Caco-2 (cell line): Measurements from ENCODE around the gene LCE3D. TPM values are rescaled to one million over a fixed set of nuclear protein-coding genes. Genes with fewer than 3 reads are reported as not detected.
A peak's percentile ranks its signal among the peaks of the same experiment; 100 is the strongest.

Source experiments
- Bru-seq: library from RNA; stranded (reverse); fragments of 400-500 nt; gene quantifications from one replicate; lab custom pipeline; 2021; lab: Mats Ljungman, UMichigan
- BruChase-seq, 2 experiments: library from RNA; stranded (reverse); fragments of 400-500 nt; gene quantifications; one replicate each; lab custom pipeline; 2021; lab: Mats Ljungman, UMichigan
- BruUV-seq: library from RNA; stranded (reverse); fragments of 400-500 nt; replicated peaks from 2 replicates; lab custom pipeline; 2021; lab: Mats Ljungman, UMichigan
- CTCF ChIA-PET: fragments of 300-600 bp; sonication (Branson Sonifier 250); formaldehyde crosslinking; loops from one replicate; lab custom pipeline; 2022; ENCODE audit warnings: antibody characterized with exemption; lab: Charles Lee
- POLR2A ChIA-PET: fragments of 300-600 bp; sonication (Branson Sonifier 250); formaldehyde crosslinking; loops from one replicate; lab custom pipeline; 2022; ENCODE audit warnings: antibody characterized with exemption; lab: Charles Lee
- DNase-seq, 2 experiments: peaks; one replicate each; pipeline versions ENCODE4 v3.0.0 to v3.0.0-alpha.2; 2020 to 2022
- H3K27me3 ChIP-seq: replicated peaks from 2 replicates; pipeline ENCODE4 v1.6.0; 2011; ENCODE audit warnings: low read length; ENCODE audit not compliant: control insufficient read depth, insufficient read depth
- H3K36me3 ChIP-seq: 2 replicates; pipeline ENCODE4 v1.5.1; 2011; ENCODE audit warnings: low read length; ENCODE audit not compliant: control insufficient read depth, insufficient read depth
- H3K4me1 ChIP-seq: fragments of 250-450 bp; sonication (Bioruptor Pico); 2 replicates; pipeline ENCODE4 v1.5.1; 2020; ENCODE audit warnings: mild to moderate bottlenecking
- H3K4me3 ChIP-seq: 2 replicates; pipeline ENCODE4 v1.5.1; 2011; ENCODE audit warnings: low read depth, mild to moderate bottlenecking, control low read depth, low read length
- H3K9me3 ChIP-seq: fragments of 250-450 bp; sonication (Bioruptor Pico); 2 replicates; pipeline ENCODE4 v1.5.1; 2020; ENCODE audit warnings: mild to moderate bottlenecking, moderate library complexity
- H3K27ac Mint-ChIP-seq: one replicate; pipeline ENCODE4 v1.8.0; 2022; ENCODE audit warnings: mixed read lengths; ENCODE audit not compliant: unreplicated experiment
- H3K27me3 Mint-ChIP-seq: one replicate; pipeline ENCODE4 v1.8.0; 2022; ENCODE audit warnings: mixed read lengths; ENCODE audit not compliant: insufficient read depth, unreplicated experiment
- H3K36me3 Mint-ChIP-seq: one replicate; pipeline ENCODE4 v1.8.0; 2022; ENCODE audit warnings: mild to moderate bottlenecking, mixed read lengths; ENCODE audit not compliant: insufficient read depth, unreplicated experiment
- H3K4me1 Mint-ChIP-seq: one replicate; pipeline ENCODE4 v1.8.0; 2022; ENCODE audit warnings: low read depth, mixed read lengths; ENCODE audit not compliant: unreplicated experiment
- H3K4me3 Mint-ChIP-seq: one replicate; pipeline ENCODE4 v1.8.0; 2022; ENCODE audit warnings: mild to moderate bottlenecking, moderate library complexity, mixed read lengths; ENCODE audit not compliant: unreplicated experiment
- H3K9me3 Mint-ChIP-seq: one replicate; pipeline ENCODE4 v1.8.0; 2022; ENCODE audit warnings: mixed read lengths; ENCODE audit not compliant: unreplicated experiment
- intact Hi-C: fragments of 100-400 bp; cut with micrococcal nuclease; formaldehyde crosslinking; loops from one replicate; pipeline ENCODE4 v1.10.0; 2022; ENCODE audit not compliant: unreplicated experiment
- long read RNA-seq: library from polyadenylated mRNA; stranded (forward); transcript quantifications from one replicate; pipeline ENCODE4 v2.0.0, GENCODE V29; 2022
- total RNA-seq: library from RNA; stranded (reverse); gene quantifications from 2 replicates; pipeline ENCODE4 v1.2.3, GENCODE V29; 2022
- TF ChIP-seq, protein P1 (sequence below), 2 experiments: fragments of 200-600 bp in 1 of 2; IDR thresholded peaks; 1 replicate in 1 of 2; 2 replicates in 1 of 2; pipeline versions ENCODE4 v1.5.1 to v1.8.0; 2011 to 2022; ENCODE audit warnings: antibody characterized with exemption in 1 of 2, control low read depth in 1 of 2, inconsistent platforms in 1 of 2, low read depth in 1 of 2, low read length in 1 of 2, mild to moderate bottlenecking in 1 of 2, moderate library complexity in 1 of 2; ENCODE audit not compliant: insufficient read depth in 1 of 2, severe bottlenecking in 1 of 2, unreplicated experiment in 1 of 2

Gene LCE3D, protein sequence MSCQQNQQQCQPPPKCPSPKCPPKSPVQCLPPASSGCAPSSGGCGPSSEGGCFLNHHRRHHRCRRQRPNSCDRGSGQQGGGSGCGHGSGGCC
- not detected in 2 replicates for total RNA-seq
- not detected for Bru-seq, nascent RNA
- BruChase-seq, experiment 1, labeled RNA remaining after a 2-hour chase = not detected
- not detected for BruChase-seq, experiment 2, labeled RNA remaining after a 6-hour chase
- long read RNA-seq = 0 reads

GRCh38 chr1:152580433-152580832 lies at the start of gene LCE3D:
Gene LCE3D, minus strand, starts transcription at chr1:152580516. Its CDS starts 580 bp downstream, at chr1:152579936.
- H3K27me3 ChIP-seq = no peaks in the 10 kb centered on the region
- no peak for DNase-seq
- CTCF ChIA-PET = no interaction called here
- no peaks in the 10 kb centered on the region for H3K9me3 ChIP-seq
- Mint-ChIP-seq H3K4me3 (no peak within 1 kb of the TSS), H3K4me1 (no peaks in the 10 kb centered on the region), H3K27ac (no peak within 1 kb of the TSS), H3K36me3 (no peaks in the 10 kb centered on the region), H3K9me3 (no peaks in the 10 kb centered on the region), H3K27me3 (peaks cover 8% of the 10 kb centered on the region)
- POLR2A ChIA-PET = no interaction called here
- intact Hi-C loops = no loop called here
- H3K4me3 ChIP-seq = no peak within 1 kb of the TSS
- H3K4me1 ChIP-seq = no peaks in the 10 kb centered on the region
- TF ChIP-seq, protein P1, sequence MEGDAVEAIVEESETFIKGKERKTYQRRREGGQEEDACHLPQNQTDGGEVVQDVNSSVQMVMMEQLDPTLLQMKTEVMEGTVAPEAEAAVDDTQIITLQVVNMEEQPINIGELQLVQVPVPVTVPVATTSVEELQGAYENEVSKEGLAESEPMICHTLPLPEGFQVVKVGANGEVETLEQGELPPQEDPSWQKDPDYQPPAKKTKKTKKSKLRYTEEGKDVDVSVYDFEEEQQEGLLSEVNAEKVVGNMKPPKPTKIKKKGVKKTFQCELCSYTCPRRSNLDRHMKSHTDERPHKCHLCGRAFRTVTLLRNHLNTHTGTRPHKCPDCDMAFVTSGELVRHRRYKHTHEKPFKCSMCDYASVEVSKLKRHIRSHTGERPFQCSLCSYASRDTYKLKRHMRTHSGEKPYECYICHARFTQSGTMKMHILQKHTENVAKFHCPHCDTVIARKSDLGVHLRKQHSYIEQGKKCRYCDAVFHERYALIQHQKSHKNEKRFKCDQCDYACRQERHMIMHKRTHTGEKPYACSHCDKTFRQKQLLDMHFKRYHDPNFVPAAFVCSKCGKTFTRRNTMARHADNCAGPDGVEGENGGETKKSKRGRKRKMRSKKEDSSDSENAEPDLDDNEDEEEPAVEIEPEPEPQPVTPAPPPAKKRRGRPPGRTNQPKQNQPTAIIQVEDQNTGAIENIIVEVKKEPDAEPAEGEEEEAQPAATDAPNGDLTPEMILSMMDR (IDR thresholded peaks at IDR 0.05; ENCODE audit: insufficient read depth in 1 of 2, low read depth in 1 of 2, low read length in 1 of 2, severe bottlenecking in 1 of 2, unreplicated experiment in 1 of 2) = no peak
- no TSS peak for BruUV-seq
- no peaks in the 10 kb centered on the region for H3K36me3 ChIP-seq

GRCh38 chr1:152626744-152627143 lies 46.4 kb upstream of the LCE3D start:
- no peak overlapping the region for H3K27ac Mint-ChIP-seq
- H3K9me3 ChIP-seq = no peaks in the 10 kb centered on the region
- no peaks in the 10 kb centered on the region for H3K36me3 Mint-ChIP-seq
- H3K4me3 Mint-ChIP-seq = no peak overlapping the region
- intact Hi-C loops = no loop called here
- no peaks in the 10 kb centered on the region for H3K9me3 Mint-ChIP-seq
- no peaks in the 10 kb centered on the region; the same call in none of the 2 replicates for H3K27me3 ChIP-seq
- H3K4me3 ChIP-seq = no peak overlapping the region
- no peaks in the 10 kb centered on the region for H3K4me1 Mint-ChIP-seq
- no peak for DNase-seq
- TF ChIP-seq, protein P1 (IDR thresholded peaks at IDR 0.05; ENCODE audit: insufficient read depth in 1 of 2, low read depth in 1 of 2, low read length in 1 of 2, severe bottlenecking in 1 of 2, unreplicated experiment in 1 of 2) = no peak
- POLR2A ChIA-PET = no interaction called here
- peaks cover 18% of the 10 kb centered on the region for H3K27me3 Mint-ChIP-seq
- CTCF ChIA-PET = no interaction called here
- no TSS peak for BruUV-seq
- no peaks in the 10 kb centered on the region for H3K4me1 ChIP-seq
- H3K36me3 ChIP-seq = no peaks in the 10 kb centered on the region

DNA sequence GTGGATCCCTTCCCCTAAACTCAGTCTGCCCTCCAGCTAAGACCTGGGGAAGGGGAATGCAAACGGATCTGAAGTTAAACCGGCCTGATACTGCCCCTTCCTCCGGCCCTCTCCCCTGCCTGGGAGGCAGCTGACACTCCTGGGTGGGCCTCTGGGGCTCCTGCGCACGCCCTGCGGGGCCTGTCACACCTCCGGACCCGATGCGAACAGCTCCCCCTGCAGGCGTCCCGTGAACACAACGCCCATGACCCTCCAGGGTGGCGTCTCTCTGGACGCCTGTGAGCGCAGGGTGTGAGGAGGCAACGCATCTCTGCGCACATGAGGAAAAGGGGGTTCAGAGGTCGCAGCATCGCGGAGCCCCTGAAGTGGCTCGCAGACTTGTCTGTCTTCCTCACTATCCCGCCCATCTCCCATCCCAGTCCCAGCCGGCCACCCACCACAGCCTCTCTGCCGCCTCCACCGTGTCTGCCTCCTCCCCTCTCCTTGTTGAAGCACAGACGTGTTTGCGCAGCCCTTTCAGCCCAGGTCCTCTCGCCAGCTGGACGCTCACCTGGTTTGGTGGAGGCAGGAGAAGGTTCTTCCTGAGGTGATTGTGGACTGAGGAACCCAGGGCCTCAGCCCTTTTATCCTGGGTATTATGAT lies 43.0 kb upstream of the LCE3D start:
- no peak overlapping the region for H3K4me3 ChIP-seq
- peaks cover 14% of the 10 kb centered on the region for H3K27me3 Mint-ChIP-seq

More for the DNA sequence above, 43.0 kb upstream of the LCE3D start:
- Mint-ChIP-seq H3K4me1 (no peaks in the 10 kb centered on the region), H3K9me3 (peaks cover 10% of the 10 kb centered on the region), H3K4me3 (no peak overlapping the region), H3K27ac (no peak overlapping the region), H3K36me3 (no peaks in the 10 kb centered on the region)
- DNase-seq = peak in 1 of 2 experiments; percentile 19
- ChIA-PET POLR2A (no interaction called here), CTCF (no interaction called here)
- intact Hi-C loops = loop anchor here (5.0 kb wide), 1 partner anchor 46 kb away; no protein-coding TSS in a partner anchor
- TF ChIP-seq, protein P1 (IDR thresholded peaks at IDR 0.05; ENCODE audit: insufficient read depth in 1 of 2, low read depth in 1 of 2, low read length in 1 of 2, severe bottlenecking in 1 of 2, unreplicated experiment in 1 of 2) = peak in 1 of 2 experiments; percentile 25
- BruUV-seq = no TSS peak
- Histone ChIP-seq H3K9me3 (peaks cover 7% of the 10 kb centered on the region; the same call in 1 of the 2 replicates), H3K36me3 (no peaks in the 10 kb centered on the region), H3K4me1 (no peaks in the 10 kb centered on the region), H3K27me3 (no peaks in the 10 kb centered on the region; the same call in 1 of the 2 replicates)
